WTC11 (cell line): ENCODE measurements around the gene UBAC2. TPM values are rescaled to one million over a fixed set of nuclear protein-coding genes. Genes with fewer than 3 reads are reported as not detected.

ENCODE experiments used
- ATAC-seq: fragments of 200-7000 bp; cut with Tn5 transposase; 2 replicates; pipeline ENCODE4 v1.10.0; 2021; ENCODE audit warnings: mild to moderate bottlenecking, moderate library complexity
- CTCF ChIA-PET: fragments of 300-600 bp; sonication (Branson Sonifier 250); formaldehyde crosslinking; loops from one replicate; lab custom pipeline; 2021; ENCODE audit warnings: antibody characterized with exemption; lab: Charles Lee
- POLR2A ChIA-PET: fragments of 350-600 bp; sonication (Branson Sonifier 250); formaldehyde crosslinking; loops from one replicate; lab custom pipeline; 2021; ENCODE audit warnings: antibody characterized with exemption; lab: Charles Lee
- DNase-seq: peaks from one replicate; pipeline ENCODE4 v3.0.0; 2021; ENCODE audit warnings: low spot score
- H3K27ac Mint-ChIP-seq: 2 replicates; pipeline ENCODE4 v1.8.0; 2021; ENCODE audit warnings: mixed read lengths
- H3K27me3 Mint-ChIP-seq: 2 replicates; pipeline ENCODE4 v1.8.0; 2021; ENCODE audit warnings: low read depth, mild to moderate bottlenecking, moderate library complexity, mixed read lengths
- H3K36me3 Mint-ChIP-seq: 2 replicates; pipeline ENCODE4 v1.8.0; 2021; ENCODE audit warnings: mixed read lengths
- H3K4me1 Mint-ChIP-seq: 2 replicates; pipeline ENCODE4 v1.8.0; 2022; ENCODE audit warnings: mixed read lengths
- H3K4me3 Mint-ChIP-seq: 2 replicates; pipeline ENCODE4 v1.8.0; 2021; ENCODE audit warnings: mild to moderate bottlenecking, moderate library complexity, mixed read lengths
- H3K9me3 Mint-ChIP-seq: 2 replicates; pipeline ENCODE4 v1.8.0; 2021; ENCODE audit warnings: mixed read lengths
- ATF3 ChIP-seq: sonication (generic); formaldehyde crosslinking; conservative IDR thresholded peaks from 2 replicates; pipeline ENCODE4 v1.8.1; 2022; ENCODE audit warnings: mild to moderate bottlenecking, missing genetic modification reagents
- ATF6 ChIP-seq: sonication (generic); formaldehyde crosslinking; IDR thresholded peaks from 2 replicates; pipeline ENCODE4 v1.8.1; 2023; ENCODE audit warnings: mild to moderate bottlenecking, missing genetic modification reagents
- E2F1 ChIP-seq: sonication (generic); formaldehyde crosslinking; IDR thresholded peaks from 2 replicates; pipeline ENCODE4 v1.8.0; 2022; ENCODE audit warnings: mild to moderate bottlenecking, missing genetic modification reagents
- EMX1 ChIP-seq: fragments of 250-450 bp; sonication (Bioruptor Pico); IDR thresholded peaks from 2 replicates; pipeline ENCODE4 v1.8.0; 2021; ENCODE audit warnings: mild to moderate bottlenecking
- ESRRA ChIP-seq: sonication (generic); formaldehyde crosslinking; IDR thresholded peaks from 2 replicates; pipeline ENCODE4 v1.8.1; 2022; ENCODE audit warnings: mild to moderate bottlenecking, missing genetic modification reagents, borderline replicate concordance
- FOXJ3 ChIP-seq: sonication (generic); formaldehyde crosslinking; IDR thresholded peaks from 2 replicates; pipeline ENCODE4 v1.9.0; 2021; ENCODE audit warnings: missing genetic modification reagents, mild to moderate bottlenecking, borderline replicate concordance
- FOXP4 ChIP-seq: sonication (generic); formaldehyde crosslinking; IDR thresholded peaks from 2 replicates; pipeline ENCODE4 v1.8.0; 2022; ENCODE audit warnings: mild to moderate bottlenecking, missing genetic modification reagents
- IRF1 ChIP-seq: sonication (generic); formaldehyde crosslinking; IDR thresholded peaks from 2 replicates; pipeline ENCODE4 v1.8.0; 2023; ENCODE audit warnings: missing genetic modification reagents
- MLX ChIP-seq: sonication (generic); formaldehyde crosslinking; IDR thresholded peaks from 2 replicates; pipeline ENCODE4 v1.8.1; 2023; ENCODE audit warnings: mild to moderate bottlenecking, missing genetic modification reagents, moderate library complexity
- NR3C1 ChIP-seq: sonication (generic); formaldehyde crosslinking; conservative IDR thresholded peaks from 2 replicates; pipeline ENCODE4 v1.8.1; 2023; ENCODE audit warnings: low read depth, mild to moderate bottlenecking, missing genetic modification reagents
- PRDM15 ChIP-seq: sonication (generic); formaldehyde crosslinking; IDR thresholded peaks from 2 replicates; pipeline ENCODE4 v1.8.0; 2022; ENCODE audit warnings: missing genetic modification reagents
- PRRX2 ChIP-seq: fragments of 250-450 bp; sonication (Bioruptor Pico); IDR thresholded peaks from 2 replicates; pipeline ENCODE4 v1.8.0; 2021; ENCODE audit warnings: mild to moderate bottlenecking
- STAT6 ChIP-seq: sonication (generic); formaldehyde crosslinking; conservative IDR thresholded peaks from 2 replicates; pipeline ENCODE4 v1.8.1; 2023; ENCODE audit warnings: mild to moderate bottlenecking, low read depth, missing genetic modification reagents, moderate library complexity
- TEAD1 ChIP-seq: sonication (generic); formaldehyde crosslinking; IDR thresholded peaks from 2 replicates; pipeline ENCODE4 v1.8.0; 2022; ENCODE audit warnings: mild to moderate bottlenecking, missing genetic modification reagents
- TEAD4 ChIP-seq: sonication (generic); formaldehyde crosslinking; IDR thresholded peaks from 2 replicates; pipeline ENCODE4 v1.8.0; 2022; ENCODE audit warnings: mild to moderate bottlenecking, missing genetic modification reagents
- ZNF219 ChIP-seq: sonication (generic); formaldehyde crosslinking; IDR thresholded peaks from 2 replicates; pipeline ENCODE4 v1.8.0; 2023; ENCODE audit warnings: missing genetic modification reagents, mild to moderate bottlenecking, borderline replicate concordance
- ZNF263 ChIP-seq: sonication (generic); formaldehyde crosslinking; IDR thresholded peaks from 2 replicates; pipeline ENCODE4 v1.8.1; 2022; ENCODE audit warnings: low read depth, mild to moderate bottlenecking, moderate library complexity, missing genetic modification reagents
- ZSCAN18 ChIP-seq: fragments of 250-450 bp; sonication (Bioruptor Pico); IDR thresholded peaks from 2 replicates; pipeline ENCODE4 v2.1.2; 2022; ENCODE audit warnings: mild to moderate bottlenecking, moderate library complexity
- total RNA-seq: library from RNA; stranded (reverse); gene quantifications from 3 replicates; pipeline ENCODE4 v1.2.3, GENCODE V29; 2021

UBAC2 gene
- total RNA-seq, 1 experiment from 2014 or later, result 64.7 TPM

- Mint-ChIP-seq H3K4me1 (peaks cover 34% of the 10 kb centered on the region), H3K27ac (no peak overlapping the region), H3K4me3 (no peak overlapping the region), H3K9me3 (no peaks in the 10 kb centered on the region), H3K27me3 (no peaks in the 10 kb centered on the region), H3K36me3 (peaks cover 22% of the 10 kb centered on the region)
- ChIA-PET POLR2A (no interaction called here), CTCF (interaction anchor here (1.6 kb wide), 1 partner anchor 114 kb away, joined by 5 read pairs; no protein-coding TSS in a partner anchor)
- ATAC-seq, result no peak
- DNase-seq, result no peak
- TF ChIP-seq FOXP4 (CRISPR knock-in tag) (no peak), TEAD4 (CRISPR knock-in tag) (no peak), PRRX2 (CRISPR knock-in tag) (no peak), ZNF219 (CRISPR knock-in tag) (no peak), TEAD1 (CRISPR knock-in tag) (no peak), E2F1 (CRISPR knock-in tag) (no peak), ZSCAN18 (no peak), STAT6 (no peak), FOXJ3 (CRISPR knock-in tag) (no peak)
- TF ChIP-seq, all 79 proteins: peak for 0
These were observed 183.3 kb downstream of the UBAC2 start for GRCh38 chr13:99383946-99384345.

GRCh38 chr13:99384468-99384867 lies 183.8 kb downstream of the UBAC2 start:
- no peak overlapping the region for H3K27ac Mint-ChIP-seq
- ChIA-PET CTCF (interaction anchor here (1.6 kb wide), 1 partner anchor 115 kb away, joined by 5 read pairs; no protein-coding TSS in a partner anchor), POLR2A (no interaction called here)
- no peak for TF ChIP-seq E2F1 (CRISPR knock-in tag)
- no peak for TF ChIP-seq NR3C1 (CRISPR knock-in tag)
- no peak for TF ChIP-seq ESRRA (CRISPR knock-in tag)
- TF ChIP-seq FOXJ3 (CRISPR knock-in tag), result no peak
- no peak for TF ChIP-seq ATF6 (CRISPR knock-in tag)
- no peak for TF ChIP-seq PRDM15 (CRISPR knock-in tag)
- TF ChIP-seq MLX, result no peak
- no peak for TF ChIP-seq ATF3
- TF ChIP-seq IRF1 (CRISPR knock-in tag), result no peak
- no peak for TF ChIP-seq ZNF263 (CRISPR knock-in tag)
- TF ChIP-seq EMX1 (CRISPR knock-in tag), result no peak

More at GRCh38 chr13:99384468-99384867, 183.8 kb downstream of the UBAC2 start:
- Mint-ChIP-seq H3K4me1 (peaks cover 28% of the 10 kb centered on the region), H3K9me3 (no peaks in the 10 kb centered on the region), H3K27me3 (no peaks in the 10 kb centered on the region), H3K4me3 (no peak overlapping the region), H3K36me3 (peaks cover 22% of the 10 kb centered on the region)
- no peak for ATAC-seq
- DNase-seq, result no peak
